Measurements from ENCODE around the gene FAM241B.

The FAM241B gene

GRCh38 chr10:69652857-69653199 is 22.8 kb downstream of the FAM241B start:
- Histone ChIP-seq H3K27me3 (ENCODE audit: control insufficient read depth, insufficient read depth, low read length) (peaks cover 74% of the 10 kb centered on the region), H3K9me3 (replicated peaks; ENCODE audit: low read length) (no peaks in the 10 kb centered on the region), H3K36me3 (ENCODE audit: insufficient read depth, low read length) (no peaks in the 10 kb centered on the region), H3K4me3 (ENCODE audit: low read length) (no peak overlapping the region), H3K9ac (ENCODE audit: low read depth, low read length) (no peak overlapping the region), H3K4me1 (ENCODE audit: control insufficient read depth, insufficient read depth, low read length) (no peaks in the 10 kb centered on the region), H3K4me2 (ENCODE audit: low read length) (no peak overlapping the region)

- H3K4me2 ChIP-seq (ENCODE audit: low read length) = no peak overlapping the region
- H3K4me1 ChIP-seq (ENCODE audit: control insufficient read depth, insufficient read depth, low read length) = no peaks in the 10 kb centered on the region
- no peak overlapping the region for H3K9ac ChIP-seq (ENCODE audit: low read depth, low read length)
- H3K27me3 ChIP-seq (ENCODE audit: control insufficient read depth, insufficient read depth, low read length) = peaks cover 79% of the 10 kb centered on the region
- H3K36me3 ChIP-seq (ENCODE audit: insufficient read depth, low read length) = no peaks in the 10 kb centered on the region
- H3K4me3 ChIP-seq (ENCODE audit: low read length) = no peak overlapping the region
- H3K9me3 ChIP-seq (replicated peaks; ENCODE audit: low read length) = no peaks in the 10 kb centered on the region
These were observed 23.5 kb downstream of the FAM241B start for GRCh38 chr10:69653561-69653960.

- no peaks in the 10 kb centered on the region for H3K4me1 ChIP-seq (ENCODE audit: control insufficient read depth, insufficient read depth, low read length)
- H3K4me3 ChIP-seq (ENCODE audit: low read length) = no peak overlapping the region
- H3K27me3 ChIP-seq (ENCODE audit: control insufficient read depth, insufficient read depth, low read length) = peaks cover 79% of the 10 kb centered on the region
These were observed 25.2 kb downstream of the FAM241B start for GRCh38 chr10:69655124-69655867.

GRCh38 chr10:69655868-69656555 is 26.0 kb downstream of the FAM241B start:
- Histone ChIP-seq H3K9me3 (replicated peaks; ENCODE audit: low read length) (no peaks in the 10 kb centered on the region), H3K4me1 (ENCODE audit: control insufficient read depth, insufficient read depth, low read length) (no peaks in the 10 kb centered on the region), H3K4me3 (ENCODE audit: low read length) (no peak overlapping the region), H3K36me3 (ENCODE audit: insufficient read depth, low read length) (no peaks in the 10 kb centered on the region), H3K9ac (ENCODE audit: low read depth, low read length) (no peak overlapping the region), H3K27me3 (ENCODE audit: control insufficient read depth, insufficient read depth, low read length) (peaks cover 77% of the 10 kb centered on the region), H3K4me2 (ENCODE audit: low read length) (no peak overlapping the region)

More at GRCh38 chr10:69655124-69655867, 25.2 kb downstream of the FAM241B start:
- H3K9ac ChIP-seq (ENCODE audit: low read depth, low read length) = no peak overlapping the region
- no peaks in the 10 kb centered on the region for H3K36me3 ChIP-seq (ENCODE audit: insufficient read depth, low read length)
- no peak overlapping the region for H3K4me2 ChIP-seq (ENCODE audit: low read length)
- no peaks in the 10 kb centered on the region for H3K9me3 ChIP-seq (replicated peaks; ENCODE audit: low read length)

GRCh38 chr10:69656742-69657269 is 26.8 kb downstream of the FAM241B start:
- Histone ChIP-seq H3K4me3 (ENCODE audit: low read length) (no peak overlapping the region), H3K27me3 (ENCODE audit: control insufficient read depth, insufficient read depth, low read length) (peaks cover 74% of the 10 kb centered on the region), H3K9ac (ENCODE audit: low read depth, low read length) (no peak overlapping the region), H3K36me3 (ENCODE audit: insufficient read depth, low read length) (no peaks in the 10 kb centered on the region), H3K4me1 (ENCODE audit: control insufficient read depth, insufficient read depth, low read length) (no peaks in the 10 kb centered on the region), H3K9me3 (replicated peaks; ENCODE audit: low read length) (no peaks in the 10 kb centered on the region), H3K4me2 (ENCODE audit: low read length) (no peak overlapping the region)

GRCh38 chr10:69657430-69657829 is 27.4 kb downstream of the FAM241B start:
- H3K27me3 ChIP-seq (ENCODE audit: control insufficient read depth, insufficient read depth, low read length) = peaks cover 78% of the 10 kb centered on the region
- no peaks in the 10 kb centered on the region for H3K9me3 ChIP-seq (replicated peaks; ENCODE audit: low read length)
- no peak overlapping the region for H3K4me2 ChIP-seq (ENCODE audit: low read length)
- no peak overlapping the region for H3K4me3 ChIP-seq (ENCODE audit: low read length)
- no peaks in the 10 kb centered on the region for H3K4me1 ChIP-seq (ENCODE audit: control insufficient read depth, insufficient read depth, low read length)
- no peak overlapping the region for H3K9ac ChIP-seq (ENCODE audit: low read depth, low read length)
- no peaks in the 10 kb centered on the region for H3K36me3 ChIP-seq (ENCODE audit: insufficient read depth, low read length)

- Histone ChIP-seq H3K9ac (ENCODE audit: low read depth, low read length) (no peak overlapping the region), H3K9me3 (replicated peaks; ENCODE audit: low read length) (no peaks in the 10 kb centered on the region), H3K4me1 (ENCODE audit: control insufficient read depth, insufficient read depth, low read length) (no peaks in the 10 kb centered on the region), H3K4me3 (ENCODE audit: low read length) (no peak overlapping the region), H3K27me3 (ENCODE audit: control insufficient read depth, insufficient read depth, low read length) (peaks cover 83% of the 10 kb centered on the region), H3K36me3 (ENCODE audit: insufficient read depth, low read length) (no peaks in the 10 kb centered on the region), H3K4me2 (ENCODE audit: low read length) (no peak overlapping the region)
These were observed 27.8 kb downstream of the FAM241B start for GRCh38 chr10:69657866-69658265.

- no peak overlapping the region for H3K4me3 ChIP-seq (ENCODE audit: low read length)
- H3K27me3 ChIP-seq (ENCODE audit: control insufficient read depth, insufficient read depth, low read length) = peaks cover 84% of the 10 kb centered on the region
- no peaks in the 10 kb centered on the region for H3K36me3 ChIP-seq (ENCODE audit: insufficient read depth, low read length)
- no peaks in the 10 kb centered on the region for H3K4me1 ChIP-seq (ENCODE audit: control insufficient read depth, insufficient read depth, low read length)
- H3K9ac ChIP-seq (ENCODE audit: low read depth, low read length) = no peak overlapping the region
- no peak overlapping the region for H3K4me2 ChIP-seq (ENCODE audit: low read length)
- no peaks in the 10 kb centered on the region for H3K9me3 ChIP-seq (replicated peaks; ENCODE audit: low read length)
These were observed 29.4 kb downstream of the FAM241B start for GRCh38 chr10:69659241-69660038.

GRCh38 chr10:69660296-69660695 is 30.2 kb downstream of the FAM241B start:
- no peak overlapping the region for H3K4me2 ChIP-seq (ENCODE audit: low read length)
- H3K4me1 ChIP-seq (ENCODE audit: control insufficient read depth, insufficient read depth, low read length) = no peaks in the 10 kb centered on the region
- no peaks in the 10 kb centered on the region for H3K9me3 ChIP-seq (replicated peaks; ENCODE audit: low read length)
- no peak overlapping the region for H3K9ac ChIP-seq (ENCODE audit: low read depth, low read length)
- no peaks in the 10 kb centered on the region for H3K36me3 ChIP-seq (ENCODE audit: insufficient read depth, low read length)
- H3K4me3 ChIP-seq (ENCODE audit: low read length) = no peak overlapping the region
- H3K27me3 ChIP-seq (ENCODE audit: control insufficient read depth, insufficient read depth, low read length) = peaks cover 80% of the 10 kb centered on the region

GRCh38 chr10:69661414-69662172 is 31.5 kb downstream of the FAM241B start:
- H3K9me3 ChIP-seq (replicated peaks; ENCODE audit: low read length) = no peaks in the 10 kb centered on the region
- H3K9ac ChIP-seq (ENCODE audit: low read depth, low read length) = no peak overlapping the region
- no peaks in the 10 kb centered on the region for H3K36me3 ChIP-seq (ENCODE audit: insufficient read depth, low read length)
- no peak overlapping the region for H3K4me3 ChIP-seq (ENCODE audit: low read length)
- no peaks in the 10 kb centered on the region for H3K4me1 ChIP-seq (ENCODE audit: control insufficient read depth, insufficient read depth, low read length)
- H3K4me2 ChIP-seq (ENCODE audit: low read length) = no peak overlapping the region
- H3K27me3 ChIP-seq (ENCODE audit: control insufficient read depth, insufficient read depth, low read length) = peaks cover 77% of the 10 kb centered on the region

Measured in skeletal muscle satellite cell (primary cell).